GM18508 (cell line): Measurements from ENCODE around the gene CKAP4.
A peak's percentile ranks its signal among the peaks of the same experiment; 100 is the strongest.

ENCODE experiments used
- ATAC-seq: cut with Tn5 transposase; IDR thresholded peaks from one replicate; pipeline ENCODE4 v1.9.1; 2021; ENCODE audit warnings: moderate number of reproducible peaks; ENCODE audit not compliant: insufficient read depth, unreplicated experiment

Gene CKAP4

GRCh38 chr12:106275458-106275857, 27.6 kb upstream of the CKAP4 start:
- no peak for ATAC-seq

- ATAC-seq = no peak
Observed at GRCh38 chr12:106274575-106275121, 26.8 kb upstream of the CKAP4 start.

GRCh38 chr12:106274012-106274411, 26.2 kb upstream of the CKAP4 start:
- ATAC-seq = no peak

GRCh38 chr12:106273491-106273890, 25.7 kb upstream of the CKAP4 start:
- ATAC-seq = no peak

- ATAC-seq = no peak
Observed at GRCh38 chr12:106271575-106272505, 24.0 kb upstream of the CKAP4 start.

GRCh38 chr12:106269150-106269771, 21.4 kb upstream of the CKAP4 start:
- ATAC-seq = no peak

GRCh38 chr12:106267535-106267934, 19.7 kb upstream of the CKAP4 start:
- no peak for ATAC-seq

GRCh38 chr12:106265116-106265515, 17.3 kb upstream of the CKAP4 start:
- ATAC-seq = no peak

GRCh38 chr12:106258935-106259334, 11.1 kb upstream of the CKAP4 start:
- ATAC-seq = no peak

- no peak for ATAC-seq
Observed at GRCh38 chr12:106258226-106258625, 10.4 kb upstream of the CKAP4 start.

- ATAC-seq = no peak
Observed at GRCh38 chr12:106256524-106256923, 8.7 kb upstream of the CKAP4 start.

GRCh38 chr12:106255952-106256351, 8.1 kb upstream of the CKAP4 start:
- ATAC-seq = no peak

- ATAC-seq = no peak
Observed at GRCh38 chr12:106255493-106255892, 7.7 kb upstream of the CKAP4 start.

- no peak for ATAC-seq
Observed at GRCh38 chr12:106254724-106255123, 6.9 kb upstream of the CKAP4 start.

GRCh38 chr12:106251631-106252455, 4.0 kb upstream of the CKAP4 start:
- ATAC-seq = no peak

- peak; percentile 87 for ATAC-seq
Observed at GRCh38 chr12:106249411-106250135, 1.8 kb upstream of the CKAP4 start.

GRCh38 chr12:106248846-106249371, 1.1 kb upstream of the CKAP4 start:
- no peak for ATAC-seq

- ATAC-seq = no peak
Observed at GRCh38 chr12:106248312-106248845, 559 bp upstream of the CKAP4 start.

- no peak for ATAC-seq
Observed at GRCh38 chr12:106246891-106247673, 738 bp downstream of the CKAP4 start.
